HG02610 (cell line): ENCODE measurements around the gene PRKAR2B.
"Not testable (repeated sequence)": the region's sequence is repeated elsewhere in the genome, so short reads cannot be mapped to it uniquely, and the experiment has no call there.

Source experiments
- ATAC-seq: cut with Tn5 transposase; IDR thresholded peaks from one replicate; pipeline ENCODE4 v1.9.1; 2021; ENCODE audit warnings: mild to moderate bottlenecking, moderate library complexity; ENCODE audit not compliant: unreplicated experiment

PRKAR2B gene

DNA sequence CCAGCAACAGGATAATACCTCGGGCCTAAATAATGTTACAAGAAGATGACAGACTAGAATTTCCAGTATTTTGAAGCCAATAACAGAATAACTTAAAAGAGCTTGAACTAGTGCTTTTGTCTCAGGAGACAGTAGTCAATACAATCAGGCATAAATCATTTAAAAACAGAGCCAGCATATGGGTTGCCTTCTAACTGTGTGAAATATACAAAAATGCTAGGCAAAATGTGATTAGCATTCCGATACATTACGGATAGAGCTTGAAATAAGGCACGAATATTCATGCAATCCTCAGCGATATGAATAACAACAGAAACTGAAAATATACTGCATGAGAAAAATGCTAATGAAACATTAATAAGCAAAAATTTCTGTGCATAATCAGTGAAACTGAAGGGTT, 18.3 kb upstream of the PRKAR2B start:
- ATAC-seq: no peak

DNA sequence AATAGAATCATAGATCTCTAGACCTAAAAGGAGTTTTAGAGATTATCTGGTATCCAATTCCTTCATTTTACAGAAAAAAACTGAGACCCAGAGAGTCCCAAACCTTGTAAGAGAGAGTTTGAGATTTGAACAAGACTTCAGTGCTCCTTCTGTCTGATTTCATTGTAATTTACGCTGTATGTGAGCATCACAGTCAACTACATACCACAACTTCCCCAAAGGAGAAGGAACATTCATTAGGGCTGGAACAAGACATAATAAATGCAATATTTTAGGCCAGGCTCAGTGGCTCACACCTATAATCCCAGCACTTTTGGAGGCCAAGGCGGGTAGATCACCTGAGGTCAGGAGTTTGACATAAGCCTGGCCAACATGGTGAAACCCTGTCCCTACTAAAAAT, 17.3 kb upstream of the PRKAR2B start:
- no peak for ATAC-seq

DNA sequence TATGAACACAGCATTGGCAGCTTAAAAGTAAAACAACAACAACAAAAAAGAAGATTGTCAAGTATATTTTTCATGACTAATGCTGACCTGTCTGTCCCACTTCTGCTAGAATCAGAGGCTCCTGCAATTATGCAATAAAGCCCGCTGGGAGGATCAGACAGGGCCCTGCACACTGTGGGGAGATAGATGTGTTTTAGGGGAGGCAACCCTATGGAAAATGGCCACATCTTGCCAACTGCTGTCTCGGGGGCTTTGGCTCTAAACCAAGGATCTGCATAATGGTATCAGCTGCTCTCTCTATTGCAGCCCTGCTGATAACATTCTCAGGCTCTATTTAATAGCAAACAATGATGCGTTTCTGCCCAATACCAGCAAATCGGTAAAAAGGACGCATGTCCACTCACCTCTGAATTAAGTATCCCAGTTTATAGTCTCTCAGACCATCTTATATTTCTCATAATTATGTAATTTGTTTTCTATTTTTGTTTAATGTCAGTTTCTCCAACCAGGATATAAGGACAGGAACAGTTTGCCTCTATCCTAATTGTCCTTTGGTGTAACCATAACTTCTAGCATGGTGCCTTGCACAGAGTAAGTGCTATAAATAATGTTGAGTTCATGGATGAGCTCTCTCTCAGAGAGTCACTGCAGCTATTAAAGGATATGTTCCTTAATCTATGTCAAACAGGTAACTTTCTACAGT, 15.3 kb upstream of the PRKAR2B start:
- no peak for ATAC-seq

DNA sequence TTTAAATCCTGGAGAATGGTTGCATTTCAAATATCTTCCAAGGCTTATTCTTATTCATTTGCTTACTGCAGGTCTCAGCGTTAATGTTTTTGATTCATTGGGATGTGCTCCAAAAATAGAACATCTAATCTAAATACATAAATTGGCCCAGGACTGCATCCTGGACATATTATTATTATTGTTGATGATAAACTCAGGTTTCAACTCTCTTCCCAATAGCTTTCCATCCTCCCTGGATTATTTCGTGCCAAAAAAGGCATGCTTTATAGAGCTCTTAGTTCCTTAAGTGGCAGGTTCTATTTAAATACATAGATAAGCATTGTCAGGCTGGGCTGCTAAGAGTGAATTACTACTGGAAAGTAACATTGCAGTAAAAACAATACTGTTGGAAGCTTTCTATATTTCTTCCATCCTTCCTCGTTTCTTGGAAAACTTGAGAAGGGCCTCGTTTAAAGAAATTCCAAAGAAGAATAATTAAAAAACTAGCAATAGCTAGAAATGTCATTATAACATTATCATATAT, 14.7 kb upstream of the PRKAR2B start:
- ATAC-seq: no peak

DNA sequence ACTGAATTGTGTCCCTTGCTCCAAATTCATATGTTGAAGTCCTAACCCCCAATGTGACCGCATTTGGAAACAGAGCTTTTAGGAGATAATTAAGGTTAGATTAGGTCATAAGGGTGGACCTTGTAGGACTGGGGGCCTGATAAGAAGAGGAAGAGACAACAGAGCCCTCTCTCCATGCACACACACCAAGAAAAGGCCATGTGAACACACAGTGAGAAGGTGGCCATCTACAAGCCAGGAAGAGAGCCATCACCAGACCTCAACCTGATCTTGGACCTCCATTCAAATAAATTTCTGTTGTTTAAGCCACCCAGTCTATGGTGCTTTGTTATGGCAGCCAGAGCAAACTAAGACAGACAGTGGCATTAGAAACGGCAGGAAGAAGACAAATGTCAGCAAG, 12.5 kb upstream of the PRKAR2B start:
- no peak for ATAC-seq

DNA sequence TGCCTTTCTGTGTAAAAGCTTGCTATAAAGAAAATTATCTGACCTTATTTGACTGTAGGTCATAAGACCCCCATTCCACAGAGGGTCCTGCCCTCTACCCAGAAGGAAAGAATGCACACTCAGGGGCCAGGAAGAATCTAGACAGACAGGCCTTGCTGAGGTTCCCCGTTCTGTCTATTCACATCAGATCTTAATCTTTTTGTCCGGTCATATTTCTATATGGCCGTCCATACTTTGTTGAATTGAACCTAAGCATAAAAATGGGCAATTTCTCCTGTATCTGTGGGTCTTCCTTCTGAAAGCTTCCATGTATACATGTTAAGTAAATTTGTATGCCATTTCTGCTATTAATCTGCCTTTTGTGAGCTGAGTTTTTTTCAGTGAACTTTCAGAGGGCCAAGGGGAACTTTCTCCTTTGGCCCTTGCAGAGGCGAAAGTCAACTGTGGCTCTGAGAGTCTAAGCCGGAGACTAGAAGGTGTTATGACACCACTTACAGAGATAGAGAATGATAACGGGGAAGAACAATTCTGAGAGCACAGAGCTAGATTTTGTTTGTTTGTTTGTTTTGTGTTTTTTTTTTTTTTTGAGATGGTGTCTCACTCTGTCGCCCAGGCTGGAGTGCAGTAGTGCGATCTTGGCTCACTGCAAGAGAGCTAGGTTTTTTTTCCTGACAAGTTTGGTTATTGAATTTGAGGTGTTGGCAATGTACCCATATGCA, 11.6 kb upstream of the PRKAR2B start:
- no peak for ATAC-seq

DNA sequence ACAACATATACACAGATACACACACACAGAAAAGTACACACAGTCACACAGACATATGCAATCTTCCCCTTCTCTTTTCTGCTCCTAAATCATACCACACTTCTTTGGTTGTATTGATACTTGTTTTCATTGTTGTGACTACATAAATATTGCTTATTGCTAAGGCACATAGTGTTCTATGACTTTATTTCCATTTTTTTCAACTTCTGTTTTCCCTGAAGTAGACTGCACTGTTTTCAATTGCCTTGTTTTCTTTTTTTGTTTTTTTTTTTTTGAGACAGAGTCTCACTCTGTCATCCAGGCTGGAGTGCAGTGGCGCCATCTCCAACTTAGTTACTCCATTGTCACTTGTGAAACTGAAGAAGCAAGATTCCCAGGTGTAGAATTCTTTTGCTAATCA, 10.0 kb upstream of the PRKAR2B start:
- ATAC-seq: no peak

DNA sequence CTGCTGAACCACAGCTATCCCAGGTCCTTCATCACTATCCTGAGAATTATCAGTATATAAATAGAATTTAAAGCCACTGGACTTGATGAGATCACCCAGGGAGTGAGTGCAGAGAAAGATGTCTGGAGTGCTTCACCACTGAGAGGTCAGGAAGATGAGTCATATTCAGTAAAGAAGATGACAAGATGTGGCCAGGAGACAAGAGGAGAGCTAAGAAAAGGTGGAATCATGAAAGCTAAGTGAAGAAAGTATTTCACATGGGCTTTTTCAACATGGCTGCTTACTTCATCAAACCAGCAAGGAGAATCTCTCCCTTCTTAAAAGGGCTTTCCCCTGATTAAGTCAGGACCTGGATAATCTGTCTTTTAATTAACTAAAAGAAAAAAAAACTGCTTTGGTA, 9.1 kb upstream of the PRKAR2B start:
- ATAC-seq: no peak

DNA sequence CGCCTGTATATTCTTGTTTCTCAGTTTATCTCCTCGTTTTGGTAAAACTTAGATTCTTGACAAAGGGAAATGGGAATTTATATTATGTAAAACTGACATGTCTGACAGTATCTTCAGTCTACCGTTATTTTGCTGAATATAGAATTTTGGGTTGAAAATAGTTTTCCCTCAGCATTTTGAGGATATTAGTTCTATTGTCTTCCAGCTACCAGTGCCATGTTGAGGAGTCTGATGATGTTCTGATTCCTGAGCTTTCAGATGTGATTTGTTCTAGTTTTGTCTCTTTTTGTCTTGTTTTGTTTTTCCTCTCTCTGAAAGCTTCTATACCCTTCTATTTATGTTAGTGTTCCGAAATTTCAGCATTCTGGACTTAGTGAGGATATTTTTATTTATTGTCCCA, 8.0 kb upstream of the PRKAR2B start:
- no peak for ATAC-seq

DNA sequence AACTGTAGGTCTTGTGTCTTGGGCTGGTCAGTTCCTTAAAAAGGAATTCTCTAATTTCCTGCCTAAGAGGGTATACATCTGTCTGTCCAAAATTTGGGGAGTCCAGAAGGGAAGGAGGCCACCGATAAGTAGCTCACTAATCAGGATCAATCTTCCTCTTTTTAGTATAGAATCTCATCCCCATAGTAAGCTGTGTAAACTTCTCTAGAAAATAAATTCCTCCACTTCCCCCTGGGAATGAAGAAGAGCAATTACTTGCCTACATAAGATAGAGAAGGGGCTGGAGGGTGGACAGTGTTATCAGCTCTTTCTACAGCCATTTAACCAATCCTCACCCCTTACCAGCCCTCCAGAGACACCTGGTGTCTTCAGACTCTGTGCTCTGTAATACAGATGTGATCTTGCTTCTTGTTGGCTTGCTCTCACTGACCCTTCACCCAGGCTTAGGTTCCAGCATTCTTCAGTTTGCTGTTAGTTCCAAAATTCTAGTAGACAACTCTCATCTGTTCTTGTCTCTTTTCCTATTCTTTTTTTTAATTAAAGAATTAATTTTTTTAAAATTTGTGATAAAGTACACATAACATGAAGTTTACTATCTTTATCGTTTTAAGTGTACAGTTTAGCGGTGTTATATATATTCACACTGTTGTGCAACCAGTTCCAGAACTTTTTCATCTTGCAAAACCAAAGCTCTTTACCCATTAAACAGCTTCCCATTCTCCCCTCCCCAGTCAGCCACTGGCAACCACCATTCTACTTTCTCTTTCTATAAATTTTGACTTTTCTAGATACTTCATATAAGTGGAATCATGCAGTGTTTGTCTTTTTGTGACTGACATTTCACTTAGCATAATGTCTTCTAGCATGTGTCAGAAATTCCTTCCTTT, 6.5 kb upstream of the PRKAR2B start:
- ATAC-seq: no peak

DNA sequence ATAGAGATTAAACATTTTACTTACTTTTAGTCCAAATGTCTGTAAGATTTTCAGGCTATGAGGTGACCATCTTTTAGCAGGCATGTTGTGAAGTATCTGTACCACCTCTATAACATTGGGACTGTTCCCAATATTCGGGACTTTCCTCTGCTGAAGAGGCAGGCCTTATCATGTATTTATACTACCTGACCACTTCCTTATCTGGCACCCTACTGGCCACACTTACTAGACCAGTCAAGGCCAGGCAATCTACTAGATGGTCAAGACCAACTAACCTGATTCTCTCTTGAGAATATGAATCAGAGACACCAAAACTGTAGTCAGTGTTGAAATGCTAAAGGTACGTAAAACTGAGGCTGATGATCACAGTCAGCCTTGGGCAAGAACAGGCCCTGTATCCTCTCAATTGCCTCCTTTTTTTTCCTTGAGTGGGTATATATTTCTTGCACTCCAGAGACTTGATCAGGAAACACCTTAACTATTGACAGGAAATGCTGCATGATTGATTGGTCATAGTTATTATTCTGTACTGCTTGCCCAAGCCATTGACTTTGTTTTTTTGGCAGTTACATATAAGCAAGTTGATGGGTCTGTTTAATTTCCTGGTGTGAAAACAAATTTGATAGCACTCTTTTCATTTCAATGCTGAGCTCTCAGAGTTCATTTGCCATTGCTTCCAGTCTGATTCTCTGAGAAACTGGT, 5.2 kb upstream of the PRKAR2B start:
- no peak for ATAC-seq

DNA sequence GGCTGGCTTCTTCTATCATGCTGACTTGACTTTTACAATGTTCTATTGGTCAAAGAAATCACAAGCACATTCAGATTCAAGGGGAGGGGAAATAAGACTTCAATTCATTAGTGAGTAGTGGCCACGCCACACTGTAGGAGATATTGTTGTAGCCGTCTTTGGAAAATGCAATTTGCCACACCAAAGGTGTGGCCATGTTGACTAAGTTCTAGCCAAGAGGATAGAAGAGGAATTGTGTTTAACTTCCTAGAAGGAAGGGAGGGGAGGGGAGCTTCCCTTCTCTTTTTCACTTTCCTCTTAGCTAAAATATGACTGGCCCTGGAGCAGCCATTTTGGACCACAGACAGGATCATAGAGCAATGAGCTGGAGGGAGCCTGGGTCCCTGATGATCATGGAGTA, 3.4 kb upstream of the PRKAR2B start:
- ATAC-seq: no peak

DNA sequence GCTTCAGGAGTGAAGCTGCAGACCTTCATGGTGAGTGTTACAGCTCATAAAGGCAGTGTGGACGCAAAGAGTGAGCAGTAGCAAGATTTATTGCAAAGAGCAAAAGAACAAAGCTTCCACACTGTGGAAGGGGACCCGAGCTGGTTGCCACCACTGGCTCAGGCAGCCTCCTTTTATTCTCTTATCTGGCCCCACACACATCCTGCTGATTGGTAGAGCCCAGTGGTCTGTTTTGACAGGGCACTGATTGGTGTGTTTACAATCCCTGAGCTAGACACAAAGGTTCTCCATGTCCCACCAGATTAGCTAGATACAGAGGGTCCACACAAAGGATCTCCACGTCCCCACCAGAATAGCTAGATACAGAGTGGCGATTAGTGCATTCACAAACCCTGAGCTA, 2.7 kb upstream of the PRKAR2B start:
- ATAC-seq: not testable (repeated sequence)

DNA sequence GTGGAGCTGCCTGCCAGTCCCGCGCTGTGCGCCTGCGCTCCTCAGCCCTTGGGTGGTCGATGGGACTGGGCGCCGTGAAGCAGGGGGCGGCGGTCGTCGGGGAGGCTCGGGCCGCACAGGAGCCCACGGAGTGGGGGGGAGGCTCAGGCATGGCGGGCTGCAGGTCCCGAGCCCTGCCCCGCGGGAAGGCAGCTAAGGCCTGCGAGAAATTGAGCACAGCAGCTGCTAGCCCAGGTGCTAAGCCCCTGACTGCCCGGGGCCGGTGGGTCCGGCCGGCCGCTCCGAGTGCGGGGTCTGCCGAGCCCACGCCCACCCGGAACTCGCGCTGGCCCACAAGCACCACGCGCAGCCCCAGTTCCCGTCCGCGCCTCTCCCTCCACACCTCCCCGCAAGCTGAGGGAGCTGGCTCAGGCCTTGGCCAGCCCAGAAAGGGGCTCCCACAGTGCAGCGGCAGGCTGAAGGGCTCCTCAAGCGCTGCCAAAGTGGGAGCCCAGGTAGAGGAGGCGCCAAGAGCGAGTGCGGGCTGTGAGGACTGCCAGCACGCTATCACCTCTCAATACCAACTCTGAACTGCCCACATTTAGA, 2.1 kb upstream of the PRKAR2B start:
- ATAC-seq: not testable (repeated sequence)

DNA sequence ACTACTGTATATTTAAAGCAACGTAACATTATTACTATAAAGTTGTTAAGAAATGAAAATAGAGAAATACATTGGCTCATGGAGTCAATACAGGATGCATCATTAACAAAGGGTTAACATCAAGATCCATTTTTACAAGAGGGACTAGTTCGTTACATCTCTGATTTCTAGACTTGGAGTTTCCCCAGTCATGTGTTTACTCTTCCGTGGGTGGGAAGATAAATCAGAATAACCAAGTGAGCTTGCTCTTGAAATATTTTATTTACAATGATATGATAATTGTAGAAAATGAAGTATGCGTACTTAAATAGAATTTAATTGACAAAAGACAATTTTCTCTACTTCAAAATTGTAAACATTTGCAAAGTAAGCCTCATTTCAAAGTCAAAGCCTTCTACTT, 1.0 kb upstream of the PRKAR2B start:
- no peak for ATAC-seq

DNA sequence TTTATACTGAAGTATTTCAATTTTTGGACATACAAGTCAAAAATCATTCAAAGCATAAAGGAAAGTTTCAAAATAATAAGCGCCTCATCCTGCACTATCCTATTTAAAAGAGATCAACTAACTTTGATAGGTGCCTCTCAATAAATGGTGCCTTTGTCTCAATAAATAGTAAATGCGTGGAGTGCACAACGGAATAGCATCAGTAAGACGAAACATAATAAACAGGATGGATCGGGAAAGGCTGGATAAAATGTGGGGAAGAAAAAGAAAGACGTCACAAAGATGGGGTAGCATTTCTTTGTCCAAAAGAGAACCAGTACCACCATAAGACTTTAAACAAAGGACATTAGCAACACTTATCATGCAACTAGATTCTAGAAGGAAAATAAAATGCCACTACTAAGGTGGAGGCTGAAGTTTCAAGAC, 571 bp upstream of the PRKAR2B start:
- no peak for ATAC-seq

DNA sequence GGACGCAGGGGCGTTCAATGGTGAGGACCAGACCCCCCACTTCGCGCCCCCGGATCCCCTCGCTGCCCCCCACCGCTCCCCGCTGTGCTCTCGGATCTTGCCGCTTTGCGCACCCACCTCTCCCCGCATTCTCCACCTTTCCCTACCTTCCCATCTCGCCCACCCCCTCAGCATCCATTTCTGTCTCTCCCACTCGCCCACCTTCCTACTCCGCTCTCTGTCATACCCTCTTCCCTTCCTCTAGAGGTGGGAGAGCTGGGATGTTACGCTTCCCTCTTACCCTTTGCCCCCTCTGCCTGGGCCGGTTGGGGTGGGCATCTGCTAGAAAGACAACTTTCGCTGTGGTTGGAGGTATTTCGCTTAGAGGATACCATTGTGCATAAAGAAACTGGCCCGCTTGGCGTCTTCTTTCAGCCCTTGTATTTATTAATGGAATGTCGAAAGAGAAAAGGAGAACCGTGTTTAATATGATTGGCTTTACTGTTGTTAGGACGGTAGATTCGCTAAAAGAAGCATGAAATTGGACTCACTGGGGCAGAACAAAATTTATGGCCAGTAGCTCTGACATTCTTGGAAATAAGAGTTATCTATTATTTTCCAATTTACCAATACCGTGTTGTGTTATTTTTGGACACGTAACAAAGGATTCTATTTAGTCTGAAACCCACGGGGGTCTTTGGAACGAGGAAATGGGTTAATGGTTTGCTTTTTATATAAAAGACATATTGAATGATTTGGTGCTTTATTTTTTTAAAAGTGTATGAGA, 873 bp downstream of the PRKAR2B start:
- no peak for ATAC-seq

DNA sequence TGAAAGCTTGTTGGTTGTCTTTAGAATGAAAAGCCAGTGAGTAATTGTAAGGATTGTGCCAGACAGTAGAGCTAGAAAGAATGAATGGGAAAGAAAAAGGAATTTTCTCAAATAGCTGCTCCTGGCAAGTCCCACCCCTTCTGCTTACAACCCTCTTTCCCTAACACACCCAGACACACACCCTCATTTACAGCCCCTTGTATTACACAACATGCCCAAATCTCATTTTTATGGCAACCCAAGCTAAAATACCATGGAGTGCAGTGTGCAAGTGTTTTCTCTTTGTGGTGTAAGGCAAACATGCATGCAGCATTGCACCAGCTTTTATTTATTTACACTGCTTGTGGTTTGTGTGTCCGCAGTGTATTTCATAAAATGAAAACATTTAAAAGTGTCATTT, 1.5 kb downstream of the PRKAR2B start:
- ATAC-seq: no peak

DNA sequence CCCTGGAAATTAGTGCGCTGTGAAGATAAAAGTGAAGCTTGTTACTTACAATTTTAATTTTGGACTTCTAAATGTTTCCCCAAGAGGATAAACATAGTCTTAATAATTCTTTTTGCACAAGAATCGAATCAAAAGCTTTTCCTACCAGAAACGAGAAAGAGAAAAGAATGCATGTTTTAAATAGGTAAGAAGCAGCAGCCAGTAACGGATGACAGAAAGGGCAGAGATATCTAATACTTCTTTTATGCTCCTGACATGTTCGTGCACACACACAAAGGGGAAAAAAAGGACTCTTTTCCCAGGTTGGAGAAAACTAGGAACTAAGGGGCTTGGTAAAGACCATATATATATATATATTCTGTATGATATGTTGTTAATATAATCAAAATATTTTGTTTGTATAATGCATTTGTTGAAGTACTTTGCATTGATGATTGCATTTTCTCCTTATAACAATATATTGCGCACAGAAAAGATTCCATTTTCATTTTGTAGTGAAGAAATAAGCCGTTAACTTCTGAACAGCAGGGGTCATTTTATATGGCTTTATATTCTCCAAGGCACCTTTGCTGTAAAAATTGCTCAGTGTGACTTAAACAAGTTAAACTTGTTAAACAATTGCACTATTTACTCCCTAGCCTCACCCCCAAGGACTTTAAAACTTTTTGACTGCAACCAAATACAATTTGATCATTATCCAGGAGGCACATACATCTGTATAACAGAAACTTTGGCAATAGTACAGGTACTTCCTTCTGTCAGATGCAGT, 2.2 kb downstream of the PRKAR2B start:
- ATAC-seq: no peak
